ENCODE results near the gene POLR2A. TPM values are rescaled to one million over a fixed set of nuclear protein-coding genes. Genes with fewer than 3 reads are reported as not detected.
A peak's percentile ranks its signal among the peaks of the same experiment; 100 is the strongest.

Gene POLR2A
- total and polyA plus RNA-seq, 2 of the 13 experiments (the other 11 are each of a cell fraction or from before 2014, with no cell fraction given) = 17.8 to 18.3 TPM

- TF ChIP-seq SAFB2 (CRISPR knock-in tag; IDR thresholded peaks at IDR 0.05; ENCODE audit: borderline replicate concordance, low read depth) (peak; percentile 51; the same call in 1 of the 2 replicates), ZNF780A (CRISPR knock-in tag; IDR thresholded peaks at IDR 0.05) (0 out of 2 replicates have a peak, but pooled peaks have one; percentile 10), ZNF691 (CRISPR knock-in tag; IDR thresholded peaks at IDR 0.05; ENCODE audit: borderline replicate concordance, low read depth) (no peak; the same call in none of the 2 replicates), CCDC6 (CRISPR knock-in tag; IDR thresholded peaks at IDR 0.05) (peak; percentile 79; the same call in 1 of the 2 replicates), MTERF4 (CRISPR knock-in tag; IDR thresholded peaks at IDR 0.05) (peak; percentile 42; the same call in 1 of the 2 replicates), ZNF720 (CRISPR knock-in tag; IDR thresholded peaks at IDR 0.05) (no peak), NFATC3 (CRISPR knock-in tag; IDR thresholded peaks at IDR 0.05) (no peak), MBD4 (IDR thresholded peaks at IDR 0.05; ENCODE audit: borderline replicate concordance, low read length) (no peak), ZFP62 (CRISPR knock-in tag; IDR thresholded peaks at IDR 0.05) (no peak), FOXP1 (IDR thresholded peaks at IDR 0.05) (no peak), FOXP1 (CRISPR knock-in tag; IDR thresholded peaks at IDR 0.05) (peak; percentile 67; the same call in 1 of the 2 replicates), CBX5 (CRISPR knock-in tag; IDR thresholded peaks at IDR 0.05; ENCODE audit: borderline replicate concordance) (peak; percentile 57; the same call in 1 of the 2 replicates), ZSCAN12 (CRISPR knock-in tag; IDR thresholded peaks at IDR 0.05) (0 out of 2 replicates have a peak, but pooled peaks have one; percentile 46), ATF1 (CRISPR knock-in tag; IDR thresholded peaks at IDR 0.05) (peak; percentile 21; the same call in 1 of the 2 replicates), CREM (IDR thresholded peaks at IDR 0.05) (peak; percentile 53; the same call in 1 of the 2 replicates), CREM (CRISPR knock-in tag; IDR thresholded peaks at IDR 0.05) (no peak), ZNF276 (CRISPR knock-in tag; IDR thresholded peaks at IDR 0.05; ENCODE audit: low read depth) (no peak), IRF9 (CRISPR knock-in tag; IDR thresholded peaks at IDR 0.05; ENCODE audit: borderline replicate concordance) (peak; percentile 22; the same call in 1 of the 2 replicates), EEA1 (CRISPR knock-in tag; IDR thresholded peaks at IDR 0.05; ENCODE audit: borderline replicate concordance) (peak; percentile 85; the same call in 1 of the 2 replicates), ZNF552 (CRISPR knock-in tag; IDR thresholded peaks at IDR 0.05; ENCODE audit: borderline replicate concordance) (peak; percentile 55; the same call in 1 of the 2 replicates), SIX4 (CRISPR knock-in tag; IDR thresholded peaks at IDR 0.05) (peak; percentile 69), SOX13 (IDR thresholded peaks at IDR 0.05) (peak; percentile 87), SOX13 (CRISPR knock-in tag; conservative IDR thresholded peaks at IDR 0.05 in 1 of 2, IDR thresholded peaks at IDR 0.05 in 1 of 2) (peak; percentile 65 to 84; a peak in 2 of 4 replicates), CCAR2 (optimal IDR thresholded peaks at IDR 0.05; ENCODE audit: low read depth, low read length) (no peak), ZNF562 (CRISPR knock-in tag; IDR thresholded peaks at IDR 0.05; ENCODE audit: borderline replicate concordance) (no peak), AHR (CRISPR knock-in tag; IDR thresholded peaks at IDR 0.05) (peak; percentile 84; the same call in 1 of the 2 replicates)
Observed at GRCh38 chr17:7484067-7484918, at the start of gene POLR2A (continued).

Measured in HepG2 (cell line).